IPS-20b (cell line): ENCODE data around the gene KIAA1755.
A peak's percentile ranks its signal among the peaks of the same experiment; 100 is the strongest.

Experiments used
- H3K27ac ChIP-seq: one replicate; pipeline ENCODE4 v1.5.1; 2013; ENCODE audit warnings: low read length
- H3K27me3 ChIP-seq: 2 replicates; pipeline ENCODE4 v1.6.1; 2013; ENCODE audit warnings: mild to moderate bottlenecking, low read length, inconsistent platforms; ENCODE audit not compliant: insufficient read depth
- H3K36me3 ChIP-seq: 2 replicates; pipeline ENCODE4 v1.6.1; 2013; ENCODE audit warnings: low read depth, mild to moderate bottlenecking, inconsistent platforms, low read length, moderate library complexity; ENCODE audit not compliant: insufficient read depth
- H3K4me1 ChIP-seq: 2 replicates; pipeline ENCODE4 v1.6.1; 2013; ENCODE audit warnings: mild to moderate bottlenecking, control low read depth, inconsistent platforms, low read length, moderate library complexity; ENCODE audit not compliant: insufficient read depth
- H3K4me3 ChIP-seq: 2 replicates; pipeline ENCODE4 v1.5.1; 2013; ENCODE audit warnings: mild to moderate bottlenecking, low read length, inconsistent platforms
- H3K9ac ChIP-seq: 2 replicates; pipeline ENCODE4 v1.6.1; 2013; ENCODE audit warnings: low read depth, mild to moderate bottlenecking, inconsistent platforms, low read length, moderate library complexity
- H3K9me3 ChIP-seq: 2 replicates; pipeline ENCODE4 v1.6.1; 2013; ENCODE audit warnings: mild to moderate bottlenecking, low read depth, low read length, inconsistent platforms; ENCODE audit not compliant: insufficient read depth

The KIAA1755 gene

DNA sequence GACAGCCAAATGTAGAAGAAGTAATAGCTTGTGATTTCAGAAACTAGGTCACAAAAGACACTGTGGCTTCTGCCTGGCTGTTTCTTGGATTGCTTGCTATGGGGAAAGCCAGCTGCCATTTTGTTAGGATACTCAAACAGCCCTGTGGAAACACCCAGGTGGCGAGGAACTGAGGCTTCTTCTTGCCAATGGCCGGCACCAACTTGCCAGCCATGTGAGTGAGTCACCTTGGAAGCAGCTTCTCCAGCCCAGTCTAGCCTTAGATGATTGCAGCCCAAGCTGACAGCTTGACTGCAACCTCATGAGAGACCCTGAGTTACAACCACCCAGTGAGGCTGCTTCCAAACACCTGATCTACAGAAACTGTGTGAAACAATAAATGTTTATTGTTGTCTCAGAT lies 11.9 kb upstream of the KIAA1755 start:
- no peaks in the 10 kb centered on the region for H3K9me3 ChIP-seq
- H3K4me3 ChIP-seq: no peak overlapping the region
- no peak overlapping the region for H3K27ac ChIP-seq
- no peaks in the 10 kb centered on the region for H3K27me3 ChIP-seq
- H3K4me1 ChIP-seq: no peaks in the 10 kb centered on the region
- no peaks in the 10 kb centered on the region for H3K36me3 ChIP-seq
- H3K9ac ChIP-seq: no peak overlapping the region

DNA sequence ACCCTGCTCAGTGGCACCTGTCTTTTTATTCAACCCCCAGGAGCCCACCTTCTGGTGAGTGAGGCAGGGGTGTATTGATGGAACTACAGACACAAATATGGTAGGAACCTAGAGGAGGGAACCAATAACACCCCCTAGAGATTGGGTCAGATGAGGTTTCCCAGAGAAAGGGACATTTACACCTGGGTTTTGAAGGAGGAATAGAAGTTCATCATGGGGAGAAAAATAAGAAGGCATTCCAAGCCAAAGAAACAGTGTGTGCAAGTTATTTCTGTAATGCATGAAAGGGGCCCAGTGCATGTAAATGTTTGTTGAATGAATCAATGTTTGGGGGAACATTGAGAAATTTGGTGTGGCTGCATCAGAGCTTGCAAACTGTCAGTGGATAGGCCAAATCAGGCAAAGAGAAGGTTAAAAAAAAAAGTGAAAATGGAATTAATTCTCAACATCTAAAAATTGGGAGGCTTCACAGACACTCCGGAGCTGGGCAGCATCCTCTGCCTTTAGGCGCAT lies 11.1 kb upstream of the KIAA1755 start:
- no peaks in the 10 kb centered on the region for H3K36me3 ChIP-seq
- no peaks in the 10 kb centered on the region for H3K4me1 ChIP-seq
- H3K9ac ChIP-seq: no peak overlapping the region
- no peak overlapping the region for H3K4me3 ChIP-seq
- H3K27ac ChIP-seq: no peak overlapping the region
- H3K9me3 ChIP-seq: no peaks in the 10 kb centered on the region
- H3K27me3 ChIP-seq: no peaks in the 10 kb centered on the region

DNA sequence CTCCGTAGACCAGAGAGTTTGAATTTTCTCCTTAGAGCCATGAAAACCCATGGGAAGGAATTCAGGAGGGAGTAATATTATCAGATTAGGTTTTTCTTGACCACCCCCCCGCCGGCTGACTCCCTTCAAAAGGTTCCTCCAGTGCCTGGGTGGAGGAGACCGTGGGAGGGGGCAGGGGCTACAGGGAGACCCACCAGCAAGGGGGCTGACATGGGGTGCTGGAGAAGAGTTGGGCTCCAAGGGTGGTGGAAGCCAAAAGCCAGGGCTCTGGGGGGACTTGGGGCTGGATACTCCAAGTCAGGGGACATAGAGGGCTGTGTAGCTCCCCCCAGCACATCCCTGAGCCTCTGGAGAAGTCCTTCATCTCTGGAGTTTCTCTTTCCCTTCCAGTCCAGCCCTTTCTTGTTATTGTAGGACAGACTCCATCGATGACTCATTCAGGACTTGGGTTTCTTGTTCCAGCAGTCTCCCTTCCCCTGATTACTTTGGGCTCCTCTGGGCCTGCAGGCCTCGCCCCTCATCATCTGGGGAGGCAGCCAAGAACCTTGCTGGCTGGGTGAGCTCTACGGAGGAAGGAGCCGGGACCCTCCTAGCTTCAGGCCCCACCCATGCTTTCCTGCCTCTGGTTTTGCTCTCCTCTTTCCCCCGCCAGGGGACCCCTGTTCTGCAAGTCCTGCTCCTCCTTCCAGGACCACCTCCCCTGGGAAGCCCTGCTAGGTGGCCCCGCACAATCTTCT lies 10.5 kb upstream of the KIAA1755 start:
- no peaks in the 10 kb centered on the region for H3K4me1 ChIP-seq
- H3K36me3 ChIP-seq: no peaks in the 10 kb centered on the region
- no peak overlapping the region for H3K9ac ChIP-seq
- H3K27me3 ChIP-seq: no peaks in the 10 kb centered on the region; the same call in 1 of the 2 replicates
- no peak overlapping the region for H3K4me3 ChIP-seq
- no peaks in the 10 kb centered on the region for H3K9me3 ChIP-seq
- no peak overlapping the region for H3K27ac ChIP-seq

DNA sequence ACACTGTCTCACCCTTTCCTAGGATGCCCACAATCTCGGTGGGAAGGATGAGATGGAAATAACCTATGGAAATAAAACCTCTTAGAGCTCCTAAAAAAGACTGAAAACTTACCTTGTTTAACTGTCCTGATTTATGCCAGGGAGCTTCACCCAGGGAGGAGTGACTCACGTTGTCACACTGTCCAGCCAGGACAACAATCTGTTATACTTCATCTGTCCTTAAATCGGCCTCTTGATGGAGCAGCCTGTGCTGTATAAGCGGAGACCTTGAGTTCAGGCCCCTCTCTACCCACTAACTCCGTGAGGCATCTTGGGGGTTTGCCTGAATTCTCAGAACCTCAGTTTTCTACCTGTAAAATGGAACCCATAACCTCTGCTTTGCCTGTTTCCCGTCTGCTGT lies 9.2 kb upstream of the KIAA1755 start:
- Histone ChIP-seq H3K27ac (no peak overlapping the region), H3K4me1 (no peaks in the 10 kb centered on the region), H3K36me3 (no peaks in the 10 kb centered on the region), H3K4me3 (no peak overlapping the region), H3K9ac (no peak overlapping the region), H3K27me3 (no peaks in the 10 kb centered on the region; the same call in 1 of the 2 replicates), H3K9me3 (no peaks in the 10 kb centered on the region)

DNA sequence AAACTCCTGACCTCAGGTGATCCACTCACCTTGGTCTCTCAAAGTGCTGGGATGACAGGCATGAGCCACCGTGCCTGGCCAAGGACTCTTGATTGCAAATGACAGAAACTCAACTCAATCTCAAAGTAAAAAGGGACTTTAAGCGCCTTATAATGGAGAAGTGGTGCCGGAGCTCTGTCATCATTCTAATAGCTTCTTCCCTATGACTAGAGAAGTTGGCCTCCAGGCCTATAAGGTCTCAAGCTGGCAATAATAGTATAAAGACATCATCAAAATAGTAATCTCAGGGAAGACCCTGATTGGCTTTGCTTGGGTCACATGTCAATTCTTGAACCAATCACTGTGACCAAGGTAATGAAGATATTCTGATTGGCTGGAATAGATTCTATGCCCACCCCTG lies 8.5 kb upstream of the KIAA1755 start:
- Histone ChIP-seq H3K9me3 (no peaks in the 10 kb centered on the region), H3K4me3 (no peak overlapping the region), H3K27me3 (no peaks in the 10 kb centered on the region; the same call in 1 of the 2 replicates), H3K9ac (no peak overlapping the region), H3K4me1 (no peaks in the 10 kb centered on the region), H3K36me3 (no peaks in the 10 kb centered on the region), H3K27ac (no peak overlapping the region)

DNA sequence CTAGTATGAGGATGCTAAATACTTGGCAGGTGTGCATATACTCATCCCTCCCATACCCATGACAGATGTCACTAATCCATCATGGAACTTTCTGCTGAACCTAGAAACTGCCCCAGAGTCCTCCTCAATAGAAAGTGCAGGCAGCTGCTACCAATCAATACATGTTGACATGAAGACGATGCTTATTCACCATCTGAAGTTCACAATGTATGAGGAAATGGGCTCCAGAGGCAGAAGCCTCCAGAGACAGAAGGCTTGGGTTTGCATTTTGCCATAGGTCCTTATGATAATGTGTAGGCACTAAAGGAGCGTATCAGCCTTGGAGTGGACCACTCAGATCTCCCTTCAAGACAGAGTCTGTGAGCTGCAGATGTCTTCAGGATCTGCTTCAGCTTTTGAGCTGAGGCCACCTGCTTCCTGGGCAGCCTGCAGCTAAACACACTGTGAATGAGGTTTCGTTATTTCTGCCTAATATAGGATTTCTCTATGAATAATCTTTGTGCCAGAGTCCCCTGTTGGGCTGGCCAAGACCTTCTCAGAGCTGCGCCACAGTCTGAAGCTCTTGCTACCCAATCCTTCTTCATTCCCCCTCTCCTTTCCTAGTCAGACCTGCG lies 7.5 kb upstream of the KIAA1755 start:
- Histone ChIP-seq H3K9me3 (no peaks in the 10 kb centered on the region), H3K36me3 (no peaks in the 10 kb centered on the region), H3K9ac (no peak overlapping the region), H3K4me1 (no peaks in the 10 kb centered on the region), H3K4me3 (no peak overlapping the region), H3K27ac (no peak overlapping the region), H3K27me3 (no peaks in the 10 kb centered on the region; the same call in 1 of the 2 replicates)

DNA sequence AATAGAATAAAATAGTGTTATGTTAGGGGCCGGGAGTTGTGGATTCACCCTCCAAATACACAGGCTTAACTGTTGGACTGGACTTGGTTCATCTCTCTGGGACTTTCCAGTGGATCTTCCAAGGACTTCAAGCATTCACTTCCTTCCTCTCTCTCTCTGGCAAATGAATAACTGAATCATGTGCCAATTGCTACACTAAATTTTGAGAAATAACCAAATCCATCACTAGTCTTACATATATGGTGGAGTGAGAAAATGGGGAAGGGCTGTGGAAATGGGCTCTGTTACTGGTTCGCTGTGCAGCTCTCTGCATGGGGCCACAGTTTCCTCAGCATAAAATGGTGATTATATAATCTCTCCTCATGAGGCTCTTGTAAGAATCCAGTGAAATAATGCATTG lies 6.8 kb upstream of the KIAA1755 start:
- Histone ChIP-seq H3K27ac (no peak overlapping the region), H3K9ac (no peak overlapping the region), H3K9me3 (no peaks in the 10 kb centered on the region), H3K36me3 (no peaks in the 10 kb centered on the region), H3K4me1 (no peaks in the 10 kb centered on the region), H3K4me3 (no peak overlapping the region), H3K27me3 (no peaks in the 10 kb centered on the region; the same call in 1 of the 2 replicates)

DNA sequence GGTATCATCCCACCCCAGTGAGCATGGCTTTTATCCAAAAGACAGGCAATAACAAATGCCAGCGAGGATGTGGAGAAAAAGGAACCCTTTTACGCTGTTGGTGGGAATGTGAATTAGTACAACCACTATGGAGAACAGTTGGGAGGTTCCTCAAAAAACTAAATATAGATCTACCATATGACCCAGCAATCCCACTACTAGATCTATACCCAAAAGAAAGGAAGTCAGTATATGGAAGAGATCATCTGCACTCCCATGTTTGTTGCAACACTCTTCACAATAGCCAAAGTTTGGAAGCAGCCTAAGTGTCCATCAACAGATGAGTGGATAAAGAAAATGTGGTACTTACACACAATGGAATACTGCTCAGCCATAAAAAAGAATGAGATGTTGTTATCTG lies 5.9 kb upstream of the KIAA1755 start:
- no peak overlapping the region for H3K9ac ChIP-seq
- H3K9me3 ChIP-seq: no peaks in the 10 kb centered on the region
- H3K4me1 ChIP-seq: no peaks in the 10 kb centered on the region
- peaks cover 4% of the 10 kb centered on the region for H3K27me3 ChIP-seq
- no peak overlapping the region for H3K27ac ChIP-seq
- no peak overlapping the region for H3K4me3 ChIP-seq
- no peaks in the 10 kb centered on the region for H3K36me3 ChIP-seq

DNA sequence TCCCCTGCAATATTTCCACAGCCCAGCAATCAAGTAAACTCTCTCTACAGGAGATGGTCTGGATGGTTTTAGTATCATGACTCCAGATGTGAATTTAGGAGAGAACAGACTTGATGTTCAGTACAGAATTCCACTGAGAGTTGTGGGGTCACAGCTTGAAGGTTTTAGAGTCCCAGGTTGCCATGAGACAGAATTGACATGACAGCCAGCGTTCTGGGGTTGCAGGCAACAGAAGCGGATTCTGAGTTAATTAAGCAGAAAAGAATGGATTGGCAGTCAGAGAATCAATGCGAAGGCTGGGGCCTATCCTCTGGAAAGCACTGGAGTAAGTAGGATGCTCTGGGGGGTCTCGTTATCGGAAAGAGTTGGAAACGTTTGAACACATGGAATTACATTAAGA lies 2.4 kb upstream of the KIAA1755 start:
- H3K36me3 ChIP-seq: no peaks in the 10 kb centered on the region
- peaks cover 3% of the 10 kb centered on the region; the same call in 1 of the 2 replicates for H3K4me1 ChIP-seq
- H3K9me3 ChIP-seq: no peaks in the 10 kb centered on the region
- H3K27ac ChIP-seq: no peak overlapping the region
- H3K4me3 ChIP-seq: no peak overlapping the region
- H3K27me3 ChIP-seq: peaks cover 30% of the 10 kb centered on the region
- H3K9ac ChIP-seq: no peak overlapping the region

DNA sequence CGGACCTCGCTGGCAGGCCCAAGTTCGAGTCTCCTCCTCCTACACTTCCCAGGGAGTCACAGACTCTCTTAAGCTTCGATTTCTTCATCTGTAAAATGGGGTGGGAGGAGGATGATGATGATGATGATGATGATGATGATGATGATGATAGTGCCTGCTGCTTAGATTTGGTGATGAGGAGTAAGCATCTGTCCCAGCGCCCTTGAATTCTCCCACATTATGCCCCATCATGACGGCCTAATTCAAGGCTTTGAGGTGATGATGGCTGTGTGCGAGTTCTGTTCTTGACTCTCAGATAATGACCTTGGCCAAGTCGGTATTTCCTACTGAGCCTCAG lies 487 bp upstream of the KIAA1755 start:
- Histone ChIP-seq H3K36me3 (no peaks in the 10 kb centered on the region), H3K4me1 (peaks cover 3% of the 10 kb centered on the region; the same call in 1 of the 2 replicates), H3K9me3 (no peaks in the 10 kb centered on the region), H3K27ac (no peak overlapping the region), H3K27me3 (peaks cover 30% of the 10 kb centered on the region), H3K4me3 (peak overlapping the region; percentile 44; the same call in 1 of the 2 replicates), H3K9ac (no peak overlapping the region)

DNA sequence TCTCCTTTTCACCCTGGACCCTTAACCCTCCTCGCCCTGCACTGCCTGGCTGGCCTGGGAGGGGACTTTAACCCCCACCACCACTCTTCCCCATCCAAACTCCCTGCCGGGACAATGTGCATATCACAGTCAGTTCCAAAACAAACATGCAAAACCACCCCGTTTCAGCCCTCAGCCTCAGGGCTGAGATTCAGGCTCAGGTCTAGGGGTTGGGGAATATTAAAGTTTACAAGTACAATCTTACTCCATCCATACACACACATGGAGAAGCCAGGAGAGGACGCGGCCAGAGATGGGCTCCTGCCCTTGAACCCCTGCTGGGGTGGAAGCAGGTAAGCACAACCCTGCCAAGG lies 534 bp downstream of the KIAA1755 start:
- H3K27ac ChIP-seq: no peak overlapping the region
- peaks cover 30% of the 10 kb centered on the region for H3K27me3 ChIP-seq
- H3K9me3 ChIP-seq: no peaks in the 10 kb centered on the region
- peak overlapping the region; percentile 63; the same call in 1 of the 2 replicates for H3K4me3 ChIP-seq
- H3K36me3 ChIP-seq: no peaks in the 10 kb centered on the region
- peaks cover 3% of the 10 kb centered on the region; the same call in 1 of the 2 replicates for H3K4me1 ChIP-seq
- H3K9ac ChIP-seq: no peak overlapping the region

DNA sequence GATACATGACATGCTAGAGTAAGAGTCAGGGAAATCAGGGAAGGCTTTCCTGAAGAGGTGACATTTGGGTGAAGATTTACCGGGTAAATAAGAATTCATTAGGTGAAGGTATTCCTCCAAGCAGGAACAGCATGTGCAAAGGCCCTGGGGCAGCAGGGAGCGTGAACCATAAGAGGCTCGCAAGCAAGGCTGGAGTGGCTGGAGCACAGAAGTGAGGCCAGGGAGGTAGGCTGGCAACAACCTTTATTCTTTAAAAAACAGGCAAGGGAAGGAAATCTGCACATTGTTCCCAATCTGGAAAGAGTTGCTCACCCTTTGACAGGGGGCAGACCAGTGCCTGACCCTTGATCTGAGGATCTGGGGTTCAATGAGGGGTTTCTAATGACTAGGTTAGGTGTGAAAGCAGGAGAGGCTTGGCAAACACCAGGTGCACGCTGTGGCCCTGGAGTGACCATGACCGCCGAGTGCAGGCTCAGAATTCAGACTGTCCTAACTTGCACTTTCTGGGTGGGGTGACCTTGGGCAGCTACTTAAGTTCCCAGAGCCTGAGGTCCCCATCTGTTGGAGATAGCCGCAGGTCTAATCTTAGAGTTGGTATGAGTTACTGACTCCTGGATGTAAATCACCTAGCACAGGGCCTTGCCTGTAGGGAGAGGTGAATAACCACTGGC lies 1.9 kb downstream of the KIAA1755 start:
- peaks cover 30% of the 10 kb centered on the region for H3K27me3 ChIP-seq
- H3K9me3 ChIP-seq: no peaks in the 10 kb centered on the region
- H3K4me3 ChIP-seq: no peak overlapping the region
- H3K4me1 ChIP-seq: peaks cover 3% of the 10 kb centered on the region; the same call in 1 of the 2 replicates
- H3K27ac ChIP-seq: no peak overlapping the region
- no peaks in the 10 kb centered on the region for H3K36me3 ChIP-seq
- no peak overlapping the region for H3K9ac ChIP-seq
